Left renal cortex interstitium (tissue), 4 donors: Measurements from ENCODE around the gene NSD2. TPM values are rescaled to one million over a fixed set of nuclear protein-coding genes. Genes with fewer than 3 reads are reported as not detected.
"Not testable (repeated sequence)": the region's sequence is repeated elsewhere in the genome, so short reads cannot be mapped to it uniquely, and the experiment has no call there.

Experiments
- DNase-seq, 4 donors: peaks; one replicate each; pipeline ENCODE4 v3.0.0-alpha.2; 2013; ENCODE audit warnings: low read depth in 4 of 4, low spot score in 2 of 4, missing footprints in 1 of 4
- polyA plus RNA-seq, 4 donors: library from polyadenylated mRNA; unstranded; fragments of 120-200 nt; gene quantifications; one replicate each; pipeline ENCODE4 v1.2.1, GENCODE V29; 2013; ENCODE audit not compliant: insufficient read length in 4 of 4

The NSD2 gene
- polyA plus RNA-seq, 4 donors, result 64.6 to 91.3 (median 75.4) TPM

DNA sequence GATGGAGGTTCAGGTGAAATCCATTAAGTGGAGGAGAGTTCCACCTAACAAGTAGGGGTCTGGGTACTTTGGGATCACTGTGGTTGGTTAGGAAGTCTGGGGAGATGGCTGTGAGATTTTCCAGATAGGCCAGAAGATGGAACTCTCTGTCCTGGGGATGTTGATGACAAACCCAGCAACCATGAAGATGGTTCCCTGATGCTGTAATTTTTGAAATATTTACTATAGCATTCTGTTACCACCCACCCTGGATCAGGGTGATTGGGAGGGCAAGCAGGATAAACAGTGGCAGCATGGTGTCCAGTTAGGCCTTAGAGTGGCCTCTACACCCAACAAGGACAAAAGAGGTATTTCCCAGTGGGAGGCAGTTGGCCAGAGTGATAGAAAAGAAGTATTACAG is 153.5 kb downstream of the NSD2 start:
- DNase-seq, result no peak

DNA sequence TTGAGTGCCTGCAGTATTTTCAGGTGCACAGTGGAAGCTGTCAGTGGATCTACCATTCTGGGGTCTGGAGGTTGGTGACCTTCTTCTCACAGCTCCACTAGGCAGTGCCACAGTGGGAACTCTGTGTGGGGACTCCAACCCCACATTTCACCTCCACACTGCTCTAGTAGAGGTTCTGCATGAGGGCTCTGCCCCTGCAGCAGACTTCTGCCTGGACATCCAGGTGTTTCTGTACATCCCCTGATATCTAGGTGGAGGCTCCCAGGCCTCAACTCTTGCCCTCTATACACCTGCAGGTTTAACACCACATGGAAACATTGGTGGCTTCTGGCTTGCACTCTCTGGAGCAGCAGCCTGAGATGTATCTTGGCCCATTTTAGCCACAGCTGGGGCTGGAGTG is 154.6 kb downstream of the NSD2 start:
- DNase-seq, result no peak

DNA sequence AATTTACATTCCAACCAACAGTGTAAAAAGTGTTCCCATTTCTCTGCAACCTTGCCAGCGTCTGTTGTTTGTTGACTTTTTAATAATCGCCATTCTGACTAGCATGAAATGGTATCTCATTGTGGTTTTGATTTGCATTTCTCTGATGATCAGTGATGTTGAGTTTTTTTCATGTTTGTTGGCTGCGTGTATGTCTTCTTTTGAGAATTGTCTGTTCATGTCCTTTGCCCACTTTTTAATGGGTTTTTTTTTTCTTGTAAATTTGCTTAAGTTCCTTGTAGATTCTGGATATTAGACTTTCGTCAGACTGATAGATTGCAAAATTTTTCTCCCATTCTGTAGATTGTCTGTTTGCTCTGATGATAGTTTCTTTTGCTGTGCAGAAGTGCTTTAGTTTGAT is 155.9 kb downstream of the NSD2 start:
- DNase-seq, result not testable (repeated sequence)

DNA sequence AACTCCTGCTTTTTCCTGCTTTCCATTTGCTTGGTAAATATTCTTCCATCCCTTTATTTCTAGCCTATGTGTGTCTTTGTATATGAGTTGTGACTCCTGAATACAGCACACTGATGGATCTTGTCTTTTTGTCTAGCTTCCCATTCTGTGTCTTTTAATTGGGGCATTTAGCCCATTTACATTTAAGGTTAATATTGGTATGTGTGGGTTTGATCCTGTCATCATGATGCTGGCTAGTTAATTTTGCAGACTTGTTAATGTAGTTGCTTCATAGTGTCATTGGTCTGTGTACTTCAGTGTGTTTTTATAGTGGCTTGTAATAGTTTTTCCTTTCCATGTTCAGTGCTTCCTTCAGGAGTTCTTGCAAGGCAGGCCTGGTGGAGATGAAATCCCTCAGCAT is 160.0 kb downstream of the NSD2 start:
- not testable (repeated sequence) for DNase-seq

Other genes with a start within 250 kb of the NSD2 start
- 1 to 10 TPM; 1.2 to 3.6 (median 2.5) TPM for gene FAM53A, start 187.1 kb upstream of the NSD2 start, polyA plus RNA-seq
- gene SLBP, start 159.1 kb upstream of the NSD2 start, polyA plus RNA-seq, result 10 to 100 TPM; 79.5 to 94.7 (median 88.5) TPM
- gene TMEM129, start 150.1 kb upstream of the NSD2 start, polyA plus RNA-seq, result 10 to 100 TPM; 34.2 to 58.1 (median 48.3) TPM
- gene TACC3, start 149.9 kb upstream of the NSD2 start, polyA plus RNA-seq, result 10 to 100 TPM; 36.8 to 55.0 (median 46.6) TPM
- 100 to 1,000 TPM in 2 of 4 donors, 10 to 100 TPM in 2; 70.0 to 150 (median 103) TPM for gene FGFR3, start 78.1 kb upstream of the NSD2 start, polyA plus RNA-seq
- 10 to 100 TPM; 18.7 to 30.1 (median 24.2) TPM for gene LETM1, start 15.2 kb upstream of the NSD2 start, polyA plus RNA-seq
- 10 to 100 TPM; 25.7 to 50.3 (median 43.9) TPM for gene NELFA, start 137.6 kb downstream of the NSD2 start, polyA plus RNA-seq
- 1 to 10 TPM; 7.1 to 8.1 (median 7.3) TPM for gene NAT8L, start 187.9 kb downstream of the NSD2 start, polyA plus RNA-seq